Glomerular endothelial cell (primary cell): ENCODE data around the gene NTSR2. TPM values are rescaled to one million over a fixed set of nuclear protein-coding genes. Genes with fewer than 3 reads are reported as not detected.

ENCODE experiments used
- DNase-seq: peaks from one replicate; pipeline ENCODE4 v3.0.0-alpha.2; 2011; ENCODE audit warnings: low read depth, low spot score; ENCODE audit errors: extremely low read depth
- total RNA-seq: library from RNA; depleted of rRNA; stranded (reverse); fragments of >200 nt; gene quantifications from 2 replicates; pipeline ENCODE4 v1.2.3, GENCODE V29; 2015

The NTSR2 gene
- total RNA-seq, 1 donor from 2014 or later, result not detected

GRCh38 chr2:11658208-11659114, 11.5 kb downstream of the NTSR2 start:
- no peak for DNase-seq

GRCh38 chr2:11657646-11658045, 12.3 kb downstream of the NTSR2 start:
- no peak for DNase-seq

GRCh38 chr2:11657195-11657594, 12.8 kb downstream of the NTSR2 start:
- DNase-seq, result no peak

- DNase-seq, result no peak
Observed at GRCh38 chr2:11656671-11657101, 13.3 kb downstream of the NTSR2 start.

- no peak for DNase-seq
Observed at GRCh38 chr2:11656252-11656651, 13.7 kb downstream of the NTSR2 start.

- DNase-seq, result no peak
Observed at GRCh38 chr2:11655495-11655894, 14.5 kb downstream of the NTSR2 start.

GRCh38 chr2:11652553-11652952, 17.4 kb downstream of the NTSR2 start:
- no peak for DNase-seq

- DNase-seq, result no peak
Observed at GRCh38 chr2:11651856-11652548, 18.0 kb downstream of the NTSR2 start.

GRCh38 chr2:11649093-11649492, 20.9 kb downstream of the NTSR2 start:
- no peak for DNase-seq

- no peak for DNase-seq
Observed at GRCh38 chr2:11647834-11648600, 22.0 kb downstream of the NTSR2 start.

GRCh38 chr2:11646530-11646929, 23.5 kb downstream of the NTSR2 start:
- no peak for DNase-seq

- DNase-seq, result no peak
Observed at GRCh38 chr2:11644293-11644692, 25.7 kb downstream of the NTSR2 start.

GRCh38 chr2:11642972-11643371, 27.0 kb downstream of the NTSR2 start:
- DNase-seq, result no peak

GRCh38 chr2:11640132-11640531, 29.9 kb downstream of the NTSR2 start:
- no peak for DNase-seq

GRCh38 chr2:11639503-11639902, 30.5 kb downstream of the NTSR2 start:
- DNase-seq, result no peak

GRCh38 chr2:11637546-11637945, 32.4 kb downstream of the NTSR2 start:
- no peak for DNase-seq

GRCh38 chr2:11636593-11637295, 33.3 kb downstream of the NTSR2 start:
- DNase-seq, result no peak

- no peak for DNase-seq
Observed at GRCh38 chr2:11635141-11635540, 34.9 kb downstream of the NTSR2 start.

GRCh38 chr2:11634584-11634983, 35.4 kb downstream of the NTSR2 start:
- no peak for DNase-seq

GRCh38 chr2:11633923-11634478, 36.0 kb downstream of the NTSR2 start:
- no peak for DNase-seq
